ENCODE results near the gene SHISA9. TPM values are rescaled to one million over a fixed set of nuclear protein-coding genes. Genes with fewer than 3 reads are reported as not detected.

Gene SHISA9
- total RNA-seq, 2 donors from 2014 or later, result 0.41 to 0.47 TPM

GRCh38 chr16:12971241-12971640 lies 69.8 kb downstream of the SHISA9 start:
- TF ChIP-seq, protein P1, sequence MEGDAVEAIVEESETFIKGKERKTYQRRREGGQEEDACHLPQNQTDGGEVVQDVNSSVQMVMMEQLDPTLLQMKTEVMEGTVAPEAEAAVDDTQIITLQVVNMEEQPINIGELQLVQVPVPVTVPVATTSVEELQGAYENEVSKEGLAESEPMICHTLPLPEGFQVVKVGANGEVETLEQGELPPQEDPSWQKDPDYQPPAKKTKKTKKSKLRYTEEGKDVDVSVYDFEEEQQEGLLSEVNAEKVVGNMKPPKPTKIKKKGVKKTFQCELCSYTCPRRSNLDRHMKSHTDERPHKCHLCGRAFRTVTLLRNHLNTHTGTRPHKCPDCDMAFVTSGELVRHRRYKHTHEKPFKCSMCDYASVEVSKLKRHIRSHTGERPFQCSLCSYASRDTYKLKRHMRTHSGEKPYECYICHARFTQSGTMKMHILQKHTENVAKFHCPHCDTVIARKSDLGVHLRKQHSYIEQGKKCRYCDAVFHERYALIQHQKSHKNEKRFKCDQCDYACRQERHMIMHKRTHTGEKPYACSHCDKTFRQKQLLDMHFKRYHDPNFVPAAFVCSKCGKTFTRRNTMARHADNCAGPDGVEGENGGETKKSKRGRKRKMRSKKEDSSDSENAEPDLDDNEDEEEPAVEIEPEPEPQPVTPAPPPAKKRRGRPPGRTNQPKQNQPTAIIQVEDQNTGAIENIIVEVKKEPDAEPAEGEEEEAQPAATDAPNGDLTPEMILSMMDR (IDR thresholded peaks at IDR 0.05), result no peak
- no peak overlapping the region for H3K27ac ChIP-seq
- no peaks in the 10 kb centered on the region for H3K27me3 ChIP-seq
- no peaks in the 10 kb centered on the region for H3K4me1 ChIP-seq
- H3K4me3 ChIP-seq, result no peak overlapping the region
- no peaks in the 10 kb centered on the region for H3K9me3 ChIP-seq
- H3K36me3 ChIP-seq, result no peaks in the 10 kb centered on the region
- DNase-seq (ENCODE audit: low spot score), result no peak

- H3K4me1 ChIP-seq, result no peaks in the 10 kb centered on the region
- TF ChIP-seq, protein P1 (IDR thresholded peaks at IDR 0.05), result no peak
- no peak overlapping the region for H3K4me3 ChIP-seq
- H3K27me3 ChIP-seq, result no peaks in the 10 kb centered on the region
- H3K9me3 ChIP-seq, result no peaks in the 10 kb centered on the region
- no peaks in the 10 kb centered on the region for H3K36me3 ChIP-seq
- DNase-seq (ENCODE audit: low spot score), result no peak
- no peak overlapping the region for H3K27ac ChIP-seq
Measured at GRCh38 chr16:12972246-12972645, 70.8 kb downstream of the SHISA9 start.

DNA sequence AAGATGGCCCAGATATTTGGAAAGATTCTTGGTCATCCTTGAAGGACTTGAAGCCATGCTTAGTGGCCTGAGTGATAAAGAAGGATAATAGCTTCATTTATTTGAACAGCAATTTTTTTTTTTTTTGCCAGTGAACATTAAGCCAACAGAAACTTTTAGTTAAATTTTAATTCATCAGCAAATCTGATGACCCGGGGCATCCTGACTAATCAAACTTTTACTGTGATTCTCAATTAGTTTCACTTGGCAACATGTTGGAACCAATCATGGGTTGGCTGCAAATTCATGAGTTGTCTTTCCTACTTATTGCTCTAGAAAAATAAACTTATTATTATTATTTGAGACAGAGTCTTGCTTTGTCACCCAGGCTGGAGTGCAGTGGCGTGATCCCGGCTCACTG lies 74.4 kb downstream of the SHISA9 start:
- no peaks in the 10 kb centered on the region for H3K4me1 ChIP-seq
- H3K27me3 ChIP-seq, result no peaks in the 10 kb centered on the region
- H3K27ac ChIP-seq, result no peak overlapping the region
- H3K9me3 ChIP-seq, result peaks cover 0 to under 1% of the 10 kb centered on the region in 2 donors
- H3K36me3 ChIP-seq, result no peaks in the 10 kb centered on the region
- no peak overlapping the region for H3K4me3 ChIP-seq
- TF ChIP-seq, protein P1 (IDR thresholded peaks at IDR 0.05), result no peak
- no peak for DNase-seq (ENCODE audit: low spot score)

- Histone ChIP-seq H3K4me3 (no peak overlapping the region), H3K27ac (no peak overlapping the region), H3K9me3 (peaks cover 0 to 7% of the 10 kb centered on the region in 2 donors), H3K27me3 (no peaks in the 10 kb centered on the region), H3K4me1 (no peaks in the 10 kb centered on the region), H3K36me3 (no peaks in the 10 kb centered on the region)
- no peak for DNase-seq (ENCODE audit: low spot score)
- TF ChIP-seq, protein P1 (IDR thresholded peaks at IDR 0.05), result no peak
Measured at GRCh38 chr16:12976496-12976895, 75.1 kb downstream of the SHISA9 start.

DNA sequence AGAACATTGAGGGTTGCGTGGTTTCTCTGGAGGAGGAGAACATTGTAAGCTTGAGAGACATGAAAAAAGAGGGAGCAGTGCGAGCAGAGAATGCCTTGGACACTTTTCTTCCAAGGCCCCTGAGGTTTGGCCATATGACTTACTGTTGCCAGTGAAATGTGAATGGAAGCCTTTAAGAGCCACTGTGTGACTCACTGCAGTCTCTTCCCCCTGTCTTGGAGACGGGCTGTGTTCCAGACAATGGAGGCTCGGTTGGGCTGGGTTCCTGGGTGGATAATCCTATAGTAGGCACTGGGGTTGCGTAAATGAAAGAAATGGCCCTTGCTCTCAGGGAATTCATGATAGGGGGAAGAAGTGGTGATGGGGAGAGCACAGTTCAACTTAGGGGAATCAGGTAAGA lies 75.5 kb downstream of the SHISA9 start:
- H3K9me3 ChIP-seq, result peaks cover 0 to 8% of the 10 kb centered on the region in 2 donors
- TF ChIP-seq, protein P1 (IDR thresholded peaks at IDR 0.05), result no peak
- no peaks in the 10 kb centered on the region for H3K36me3 ChIP-seq
- H3K27ac ChIP-seq, result no peak overlapping the region
- H3K27me3 ChIP-seq, result no peaks in the 10 kb centered on the region
- no peaks in the 10 kb centered on the region for H3K4me1 ChIP-seq
- DNase-seq (ENCODE audit: low spot score), result no peak
- H3K4me3 ChIP-seq, result no peak overlapping the region

DNA sequence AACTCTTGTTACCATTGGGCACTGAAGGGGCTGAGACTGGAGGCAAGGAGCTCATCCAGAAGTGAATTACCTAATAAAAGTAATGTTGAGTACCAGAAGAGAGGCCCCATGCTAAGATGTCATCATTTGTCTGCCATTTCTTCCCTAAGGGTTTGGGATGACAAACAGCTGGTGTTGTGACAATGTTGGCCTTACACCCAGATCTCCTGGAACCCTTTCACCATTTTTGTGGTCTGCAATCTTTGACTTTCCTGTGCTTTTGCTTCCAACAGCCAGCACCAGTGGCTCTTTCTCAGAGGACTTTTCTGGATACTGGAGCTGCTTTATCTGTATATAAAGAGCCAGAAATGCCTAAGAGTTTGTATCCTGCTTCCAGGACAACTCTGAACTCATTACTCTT lies 84.1 kb downstream of the SHISA9 start:
- no peak overlapping the region for H3K27ac ChIP-seq
- H3K9me3 ChIP-seq, result peaks cover 0 to 8% of the 10 kb centered on the region in 2 donors
- H3K4me3 ChIP-seq, result no peak overlapping the region
- TF ChIP-seq, protein P1 (IDR thresholded peaks at IDR 0.05), result no peak
- H3K4me1 ChIP-seq, result no peaks in the 10 kb centered on the region
- no peak for DNase-seq (ENCODE audit: low spot score)
- H3K36me3 ChIP-seq, result no peaks in the 10 kb centered on the region
- H3K27me3 ChIP-seq, result no peaks in the 10 kb centered on the region
